ENCODE results near the gene CLUH. TPM values are rescaled to one million over a fixed set of nuclear protein-coding genes. Genes with fewer than 3 reads are reported as not detected.

Gene CLUH
- total RNA-seq, 1 donor from 2014 or later: 36.0 TPM

GRCh38 chr17:2649191-2649590 is 62.4 kb downstream of the CLUH start:
- TF ChIP-seq, protein P1, sequence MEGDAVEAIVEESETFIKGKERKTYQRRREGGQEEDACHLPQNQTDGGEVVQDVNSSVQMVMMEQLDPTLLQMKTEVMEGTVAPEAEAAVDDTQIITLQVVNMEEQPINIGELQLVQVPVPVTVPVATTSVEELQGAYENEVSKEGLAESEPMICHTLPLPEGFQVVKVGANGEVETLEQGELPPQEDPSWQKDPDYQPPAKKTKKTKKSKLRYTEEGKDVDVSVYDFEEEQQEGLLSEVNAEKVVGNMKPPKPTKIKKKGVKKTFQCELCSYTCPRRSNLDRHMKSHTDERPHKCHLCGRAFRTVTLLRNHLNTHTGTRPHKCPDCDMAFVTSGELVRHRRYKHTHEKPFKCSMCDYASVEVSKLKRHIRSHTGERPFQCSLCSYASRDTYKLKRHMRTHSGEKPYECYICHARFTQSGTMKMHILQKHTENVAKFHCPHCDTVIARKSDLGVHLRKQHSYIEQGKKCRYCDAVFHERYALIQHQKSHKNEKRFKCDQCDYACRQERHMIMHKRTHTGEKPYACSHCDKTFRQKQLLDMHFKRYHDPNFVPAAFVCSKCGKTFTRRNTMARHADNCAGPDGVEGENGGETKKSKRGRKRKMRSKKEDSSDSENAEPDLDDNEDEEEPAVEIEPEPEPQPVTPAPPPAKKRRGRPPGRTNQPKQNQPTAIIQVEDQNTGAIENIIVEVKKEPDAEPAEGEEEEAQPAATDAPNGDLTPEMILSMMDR (IDR thresholded peaks at IDR 0.05): no peak
- no peaks in the 10 kb centered on the region for H3K9me3 Mint-ChIP-seq (ENCODE audit: low read depth)
- peaks cover 13% of the 10 kb centered on the region for H3K36me3 Mint-ChIP-seq (ENCODE audit: low read depth)
- H3K4me3 Mint-ChIP-seq (ENCODE audit: unreplicated experiment): no peak overlapping the region
- no peaks in the 10 kb centered on the region for H3K27me3 Mint-ChIP-seq (ENCODE audit: low read depth)
- no peak for DNase-seq (ENCODE audit: low spot score)
- peaks cover 18% of the 10 kb centered on the region for H3K4me1 Mint-ChIP-seq (ENCODE audit: low read depth)
- peak overlapping the region; percentile 45 for H3K27ac Mint-ChIP-seq (ENCODE audit: unreplicated experiment)

GRCh38 chr17:2647957-2648356 is 63.6 kb downstream of the CLUH start:
- Mint-ChIP-seq H3K4me1 (ENCODE audit: low read depth) (peaks cover 25% of the 10 kb centered on the region), H3K27me3 (ENCODE audit: low read depth) (no peaks in the 10 kb centered on the region), H3K4me3 (ENCODE audit: unreplicated experiment) (no peak overlapping the region), H3K36me3 (ENCODE audit: low read depth) (peaks cover 13% of the 10 kb centered on the region), H3K27ac (ENCODE audit: unreplicated experiment) (no peak overlapping the region), H3K9me3 (ENCODE audit: low read depth) (no peaks in the 10 kb centered on the region)
- DNase-seq (ENCODE audit: low spot score): no peak
- TF ChIP-seq, protein P1 (IDR thresholded peaks at IDR 0.05): no peak

GRCh38 chr17:2644971-2645370 is 66.6 kb downstream of the CLUH start:
- no peak overlapping the region for H3K4me3 Mint-ChIP-seq (ENCODE audit: unreplicated experiment)
- H3K9me3 Mint-ChIP-seq (ENCODE audit: low read depth): no peaks in the 10 kb centered on the region
- H3K36me3 Mint-ChIP-seq (ENCODE audit: low read depth): peaks cover 18% of the 10 kb centered on the region
- H3K27me3 Mint-ChIP-seq (ENCODE audit: low read depth): no peaks in the 10 kb centered on the region
- H3K27ac Mint-ChIP-seq (ENCODE audit: unreplicated experiment): peak overlapping the region; percentile 41
- TF ChIP-seq, protein P1 (IDR thresholded peaks at IDR 0.05): no peak
- no peak for DNase-seq (ENCODE audit: low spot score)
- peaks cover 12% of the 10 kb centered on the region for H3K4me1 Mint-ChIP-seq (ENCODE audit: low read depth)

Small RNAs within 50 kb of the gene (microRNA-seq; reads per million reads assigned to microRNA genes)
- gene MIR1253 (ENCODE audit: borderline number of aligned reads) (not detected), gene MIR6776 (ENCODE audit: borderline number of aligned reads) (not detected)

Other genes with a start within 250 kb of the CLUH start
- gene METTL16, start 199.9 kb downstream of the CLUH start, total RNA-seq: 18.0 to 23.2 TPM (median 21.2 TPM) in 3 replicates
- 150 to 151 TPM (median 151 TPM) in 3 replicates for gene PAFAH1B1, start 118.1 kb downstream of the CLUH start, total RNA-seq
- gene CCDC92B, start 37.9 kb upstream of the CLUH start, total RNA-seq: 0.07 TPM in 1 of 3 replicates, not detected in the others
- 3.3 to 5.5 TPM (median 3.4 TPM) in 3 replicates for gene RAP1GAP2, start 84.7 kb upstream of the CLUH start, total RNA-seq

Measured in chondrocyte (in vitro differentiated cells).